Measurements from ENCODE around the gene MROH2B. TPM values are rescaled to one million over a fixed set of nuclear protein-coding genes. Genes with fewer than 3 reads are reported as not detected.

Gene MROH2B
- total RNA-seq, 2 donors from 2014 or later, result not detected

- TF ChIP-seq CTCF (conservative IDR thresholded peaks at IDR 0.05), result no peak
- Histone ChIP-seq H3K4me3 (ENCODE audit: low read length) (no peak overlapping the region), H3K4me1 (ENCODE audit: control insufficient read depth, insufficient read depth, low read length) (no peaks in the 10 kb centered on the region), H3K9me3 (ENCODE audit: control insufficient read depth, low read length) (peaks cover 17% of the 10 kb centered on the region), H3K27ac (ENCODE audit: low read depth, low read length) (no peak overlapping the region), H3K27me3 (ENCODE audit: control insufficient read depth, insufficient read depth, low read length, poor library complexity, severe bottlenecking) (no peaks in the 10 kb centered on the region), H3K9ac (ENCODE audit: extremely low read depth, low read length, poor library complexity, severe bottlenecking) (no peak overlapping the region), H3K36me3 (ENCODE audit: control insufficient read depth, insufficient read depth, low read length) (no peaks in the 10 kb centered on the region)
- peaks cover 7% of the 10 kb centered on the region for H3K4me1 Mint-ChIP-seq
- H3K4me3 Mint-ChIP-seq, result no peak overlapping the region
- no peak overlapping the region for H3K27ac Mint-ChIP-seq
- WGBS, 2 experiments (ENCODE audit: insufficient coverage in 1 of 2, insufficient read length in 1 of 2), result 96 to 100% methylated on average over 1 to 3 of the region's 3 CpGs
- no peaks in the 10 kb centered on the region for H3K27me3 Mint-ChIP-seq (ENCODE audit: insufficient read depth)
- no peaks in the 10 kb centered on the region for H3K36me3 Mint-ChIP-seq (ENCODE audit: low read depth)
- peaks cover 17% of the 10 kb centered on the region for H3K9me3 Mint-ChIP-seq
- DNase-seq, result no peak
These were observed 114.1 kb downstream of the MROH2B start for GRCh38 chr5:40957048-40957447.

- Histone ChIP-seq H3K4me1 (ENCODE audit: control insufficient read depth, insufficient read depth, low read length) (no peaks in the 10 kb centered on the region), H3K27ac (ENCODE audit: low read depth, low read length) (no peak overlapping the region), H3K9ac (ENCODE audit: extremely low read depth, low read length, poor library complexity, severe bottlenecking) (no peak overlapping the region), H3K36me3 (ENCODE audit: control insufficient read depth, insufficient read depth, low read length) (no peaks in the 10 kb centered on the region), H3K9me3 (ENCODE audit: control insufficient read depth, low read length) (peaks cover 17% of the 10 kb centered on the region), H3K27me3 (ENCODE audit: control insufficient read depth, insufficient read depth, low read length, poor library complexity, severe bottlenecking) (no peaks in the 10 kb centered on the region), H3K4me3 (ENCODE audit: low read length) (no peak overlapping the region)
- no peak overlapping the region for H3K4me3 Mint-ChIP-seq
- 84 to 88% methylated on average over 4 of the region's 5 CpGs for WGBS, 2 experiments (ENCODE audit: insufficient coverage in 1 of 2, insufficient read length in 1 of 2)
- H3K27ac Mint-ChIP-seq, result no peak overlapping the region
- no peaks in the 10 kb centered on the region for H3K36me3 Mint-ChIP-seq (ENCODE audit: low read depth)
- H3K27me3 Mint-ChIP-seq (ENCODE audit: insufficient read depth), result no peaks in the 10 kb centered on the region
- TF ChIP-seq CTCF (conservative IDR thresholded peaks at IDR 0.05), result no peak
- DNase-seq, result no peak
- peaks cover 7% of the 10 kb centered on the region for H3K4me1 Mint-ChIP-seq
- H3K9me3 Mint-ChIP-seq, result peaks cover 17% of the 10 kb centered on the region
These were observed 115.8 kb downstream of the MROH2B start for GRCh38 chr5:40955313-40955712.

Other genes starting within 250 kb of the MROH2B start
- 1,000 to 10,000 TPM; 1,411 to 1,439 TPM for gene RPL37, start 236.1 kb downstream of the MROH2B start, total RNA-seq
- under 1 TPM; 0.13 TPM for gene CARD6, start 230.0 kb downstream of the MROH2B start, total RNA-seq
- 1 to 10 TPM in 1 of 2 donors, under 1 TPM in 1; 0.88 to 2.7 TPM for gene C7, start 161.8 kb downstream of the MROH2B start, total RNA-seq
- gene C6, start 142.2 kb upstream of the MROH2B start, total RNA-seq, result under 1 TPM in 1 of 2 donors, not detected in 1; 0.38 TPM